COLO829 (cell line): Measurements from ENCODE around the gene TEX22.

Experiments
- DNase-seq: peaks from one replicate; pipeline ENCODE4 v3.0.0; 2012; ENCODE audit warnings: low spot score

Gene TEX22

GRCh38 chr14:105420974-105421674 lies 22.8 kb downstream of the TEX22 start:
- DNase-seq, result no peak

- no peak for DNase-seq
Observed at GRCh38 chr14:105421723-105422615, 23.6 kb downstream of the TEX22 start.

GRCh38 chr14:105422695-105423487 lies 24.6 kb downstream of the TEX22 start:
- no peak for DNase-seq

DNA sequence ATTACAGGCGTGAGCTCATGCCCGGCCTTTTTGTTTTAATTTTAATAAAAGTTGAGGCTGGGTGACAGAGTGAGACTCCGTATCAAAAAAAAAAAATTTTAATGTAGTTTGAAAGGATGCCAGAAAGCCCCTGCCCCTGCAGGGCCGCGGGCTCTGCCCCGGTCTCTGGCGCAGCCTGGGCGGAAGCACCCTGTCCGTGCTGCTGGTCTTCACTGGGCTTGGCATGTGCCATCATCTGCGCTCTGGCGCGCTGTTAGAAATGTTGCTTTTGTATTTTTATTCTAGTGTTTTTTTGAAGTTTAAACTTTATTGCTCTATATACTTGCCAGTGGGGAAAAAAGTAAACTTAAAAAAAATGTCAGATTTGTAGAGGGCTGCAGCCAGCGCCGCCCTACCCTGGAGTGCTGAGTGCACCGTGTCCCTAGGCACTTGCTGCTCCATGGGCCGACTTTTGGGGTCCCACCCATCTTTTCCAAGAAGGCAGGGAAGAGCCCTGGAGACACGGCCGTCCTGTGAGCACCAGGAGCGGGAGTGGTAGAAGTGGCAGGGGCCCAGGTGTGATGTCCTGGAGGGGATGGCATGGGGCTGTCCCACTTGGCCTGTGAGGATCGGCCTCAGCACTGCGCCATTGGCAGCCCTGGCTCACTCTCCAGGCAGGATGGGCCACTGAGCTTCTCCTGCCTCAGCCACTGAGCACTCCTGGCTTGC lies 25.3 kb downstream of the TEX22 start:
- DNase-seq, result no peak

DNA sequence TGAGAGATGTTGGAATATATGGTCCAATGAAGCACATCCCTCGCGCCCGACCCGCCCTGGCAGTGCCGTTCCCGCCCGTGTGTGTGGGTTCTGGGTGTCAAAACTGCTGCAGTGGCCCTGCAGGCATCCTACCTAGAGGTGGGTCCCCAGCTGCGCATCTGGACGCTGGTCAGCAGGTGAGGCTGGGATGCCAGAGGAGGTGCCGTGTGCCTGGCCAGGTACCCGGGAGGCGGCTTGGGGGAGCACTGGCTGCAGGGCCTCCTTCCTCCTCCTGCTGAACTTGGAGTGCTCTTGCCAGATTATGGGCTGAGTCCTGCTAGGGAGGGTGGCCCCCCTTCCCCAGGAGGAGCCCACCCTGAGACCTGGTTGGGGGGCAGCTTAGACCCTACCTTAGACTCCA lies 26.5 kb downstream of the TEX22 start:
- no peak for DNase-seq

DNA sequence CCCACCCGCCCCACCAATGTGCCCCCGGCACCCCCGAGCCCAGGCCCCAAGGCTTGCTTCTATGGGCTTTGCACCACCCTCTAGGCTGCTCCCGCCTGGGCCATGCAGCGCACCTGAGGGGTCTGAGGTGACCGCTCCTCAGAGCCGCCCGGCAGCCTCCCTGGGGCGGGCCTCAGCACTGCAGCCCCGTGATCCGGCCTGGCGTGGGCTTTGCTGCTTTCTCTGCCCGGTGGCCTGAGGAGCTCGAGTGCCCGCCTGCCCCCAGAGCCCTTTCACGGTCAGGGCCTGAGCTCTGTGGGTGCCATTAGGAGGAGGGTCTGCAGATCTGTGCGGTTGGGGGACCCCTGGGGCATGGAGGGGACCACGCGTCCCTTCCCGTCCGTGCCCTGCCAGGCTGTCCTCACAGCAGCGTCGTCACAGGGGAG lies 27.5 kb downstream of the TEX22 start:
- DNase-seq, result no peak

DNA sequence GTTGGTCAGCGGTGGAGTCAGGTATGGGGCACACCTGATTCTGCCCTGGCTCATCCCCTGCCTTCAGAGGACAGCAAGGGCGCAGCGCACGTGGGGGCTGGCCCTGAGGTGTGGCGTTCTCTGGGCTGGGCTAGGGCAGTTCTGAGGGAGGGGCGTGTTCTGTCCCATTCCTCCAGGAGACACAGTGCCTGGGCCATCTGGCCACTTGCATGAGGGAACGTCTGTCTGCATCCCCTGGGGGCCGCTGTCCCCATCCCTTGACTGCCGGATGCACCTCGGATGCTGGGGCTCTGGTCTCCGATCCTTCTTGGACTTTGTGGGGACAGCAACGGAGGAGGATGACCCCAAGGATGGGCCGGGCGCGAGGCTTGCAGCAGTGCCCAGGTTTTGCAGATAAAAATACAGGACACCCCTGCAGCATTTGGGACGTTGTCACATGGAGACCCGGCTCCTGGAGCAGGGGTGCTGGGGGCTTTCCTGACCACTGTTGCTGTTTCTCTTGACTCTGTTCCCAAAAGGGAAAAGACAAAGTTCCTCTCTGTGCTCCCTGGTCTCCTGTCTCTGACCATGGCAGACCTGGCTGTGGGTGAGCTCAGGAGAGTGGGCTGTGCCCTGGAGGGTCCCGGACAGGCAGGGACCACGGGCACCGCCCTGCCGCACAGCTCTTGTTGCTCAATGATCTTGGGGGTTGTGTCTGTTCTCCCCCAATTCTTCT lies 28.2 kb downstream of the TEX22 start:
- no peak for DNase-seq

DNA sequence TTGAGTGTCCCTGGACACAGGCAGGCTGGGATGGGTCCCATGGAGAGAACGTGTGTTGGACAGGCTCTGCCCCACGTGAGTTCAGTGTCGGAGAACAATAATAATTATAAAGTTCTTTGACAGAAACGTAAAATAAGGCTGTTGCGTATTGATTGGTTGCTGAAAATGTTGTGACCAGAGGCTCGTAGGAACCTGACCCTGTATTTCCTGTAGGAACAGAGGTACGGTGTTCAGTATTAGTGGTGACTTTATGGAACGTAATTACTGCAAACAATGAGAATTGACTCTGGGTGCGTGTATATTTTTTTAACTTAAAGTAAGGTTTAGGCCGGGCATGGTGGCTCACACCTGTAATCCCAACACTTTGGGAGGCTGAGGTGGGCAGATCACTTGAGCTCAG lies 29.1 kb downstream of the TEX22 start:
- DNase-seq, result no peak

DNA sequence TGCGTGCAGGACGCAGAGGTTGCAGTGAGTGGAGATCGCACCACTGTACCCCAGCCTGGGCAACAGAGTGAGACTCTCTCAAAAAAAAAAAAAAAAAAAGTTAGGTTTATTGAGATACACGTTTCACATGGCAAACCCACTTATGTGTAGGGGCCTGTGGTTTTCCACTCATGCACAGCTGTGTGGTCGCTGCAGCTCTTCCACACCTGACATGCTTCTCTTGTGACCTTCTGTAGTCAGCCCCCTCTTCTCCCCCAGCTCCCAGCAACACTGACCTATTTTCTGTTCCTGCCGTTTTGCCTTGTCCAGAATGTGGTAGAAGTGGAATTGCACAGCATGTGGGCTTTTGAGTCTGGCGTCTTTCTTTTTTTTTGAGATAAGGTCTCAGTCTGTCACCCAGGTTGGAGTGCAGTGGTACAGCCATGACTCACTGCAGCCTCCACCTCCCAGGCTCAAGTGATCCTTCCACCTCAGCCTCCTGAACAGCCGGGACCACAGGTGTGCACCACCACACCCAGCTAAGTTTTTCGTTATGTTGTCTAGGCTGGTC lies 29.7 kb downstream of the TEX22 start:
- no peak for DNase-seq

GRCh38 chr14:105430042-105430441 lies 31.7 kb downstream of the TEX22 start:
- no peak for DNase-seq

GRCh38 chr14:105430565-105430964 lies 32.2 kb downstream of the TEX22 start:
- peak; percentile 35 for DNase-seq

- DNase-seq, result no peak
Observed at GRCh38 chr14:105431256-105431655, 32.9 kb downstream of the TEX22 start.

DNA sequence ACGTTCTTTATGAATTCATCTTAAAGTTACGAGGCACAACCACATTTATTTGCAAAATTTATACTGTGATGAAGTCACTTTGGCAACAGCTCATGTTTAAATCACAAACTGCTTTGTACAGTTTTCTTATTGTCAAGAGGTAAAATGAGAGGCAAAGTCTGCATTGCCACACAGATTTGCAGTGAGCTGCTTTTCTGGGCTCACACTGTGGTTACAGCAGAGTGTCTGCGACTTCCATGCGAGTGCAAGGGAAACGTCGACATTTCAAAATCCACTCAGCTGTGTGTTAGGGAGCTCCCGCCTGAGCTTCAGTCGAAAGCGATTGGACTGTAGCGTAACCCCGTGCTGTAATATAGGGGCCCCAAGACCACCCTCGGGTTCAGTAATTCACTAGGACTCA lies 34.3 kb downstream of the TEX22 start:
- no peak for DNase-seq

- no peak for DNase-seq
Observed at GRCh38 chr14:105433161-105433605, 34.8 kb downstream of the TEX22 start.

DNA sequence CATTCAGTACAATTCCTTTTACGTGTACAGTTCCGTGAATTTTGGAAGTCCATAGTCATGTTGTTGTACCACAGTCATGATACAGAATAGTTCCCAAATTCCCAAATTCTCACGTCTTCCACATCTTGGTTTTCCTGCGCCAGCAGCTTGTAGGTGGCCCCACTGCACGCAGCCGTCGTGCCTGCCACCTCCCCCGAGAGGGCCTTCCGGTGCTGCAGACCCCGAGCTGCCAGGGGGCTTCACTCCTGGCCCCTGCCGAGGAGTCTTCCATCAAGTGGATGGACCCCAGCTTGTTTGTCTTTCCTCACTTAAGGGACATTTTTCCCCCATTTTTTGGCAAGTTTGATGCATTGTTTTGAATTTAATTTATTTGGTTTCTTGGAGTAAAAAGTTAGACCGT lies 38.1 kb downstream of the TEX22 start:
- DNase-seq, result no peak

DNA sequence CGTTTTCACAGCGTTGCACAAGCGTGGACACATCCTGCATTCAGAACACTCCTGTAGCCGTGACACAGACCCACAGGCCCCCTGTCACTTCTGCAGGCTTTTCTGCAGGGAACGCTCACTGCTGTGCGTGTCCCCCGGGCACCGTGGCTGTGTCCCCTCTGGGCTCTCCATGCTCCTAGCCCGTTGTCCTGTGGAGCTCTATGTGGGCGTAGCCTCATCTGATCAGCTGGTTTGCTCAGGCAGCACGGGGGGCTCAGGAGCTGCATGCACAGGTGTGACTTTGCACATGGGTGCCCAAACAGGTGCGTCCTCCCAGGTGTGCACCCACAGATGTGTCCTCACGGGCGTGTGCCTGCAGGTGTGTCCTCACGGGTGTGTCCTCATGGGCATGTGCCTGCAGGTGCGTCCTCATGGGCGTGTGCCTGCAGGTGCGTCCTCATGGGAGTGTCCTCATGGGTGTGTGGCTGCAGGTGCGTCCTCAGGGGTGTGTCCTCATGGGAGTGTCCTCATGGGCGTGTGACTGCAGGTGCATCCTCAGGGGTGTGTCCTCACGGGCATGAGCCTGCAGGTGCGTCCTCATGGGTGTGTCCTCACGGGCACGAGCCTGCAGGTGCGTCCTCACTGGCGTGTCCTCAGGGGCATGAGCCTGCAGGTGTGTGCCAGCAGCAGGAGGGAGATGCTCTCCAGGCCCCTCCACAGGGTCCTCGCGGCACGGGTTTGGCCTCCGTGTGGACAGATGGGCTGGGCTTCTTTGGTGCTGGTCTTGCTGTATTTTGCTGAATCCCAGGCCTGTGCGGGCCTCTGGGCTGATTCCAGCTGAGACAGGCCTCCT lies 38.8 kb downstream of the TEX22 start:
- DNase-seq, result no peak

DNA sequence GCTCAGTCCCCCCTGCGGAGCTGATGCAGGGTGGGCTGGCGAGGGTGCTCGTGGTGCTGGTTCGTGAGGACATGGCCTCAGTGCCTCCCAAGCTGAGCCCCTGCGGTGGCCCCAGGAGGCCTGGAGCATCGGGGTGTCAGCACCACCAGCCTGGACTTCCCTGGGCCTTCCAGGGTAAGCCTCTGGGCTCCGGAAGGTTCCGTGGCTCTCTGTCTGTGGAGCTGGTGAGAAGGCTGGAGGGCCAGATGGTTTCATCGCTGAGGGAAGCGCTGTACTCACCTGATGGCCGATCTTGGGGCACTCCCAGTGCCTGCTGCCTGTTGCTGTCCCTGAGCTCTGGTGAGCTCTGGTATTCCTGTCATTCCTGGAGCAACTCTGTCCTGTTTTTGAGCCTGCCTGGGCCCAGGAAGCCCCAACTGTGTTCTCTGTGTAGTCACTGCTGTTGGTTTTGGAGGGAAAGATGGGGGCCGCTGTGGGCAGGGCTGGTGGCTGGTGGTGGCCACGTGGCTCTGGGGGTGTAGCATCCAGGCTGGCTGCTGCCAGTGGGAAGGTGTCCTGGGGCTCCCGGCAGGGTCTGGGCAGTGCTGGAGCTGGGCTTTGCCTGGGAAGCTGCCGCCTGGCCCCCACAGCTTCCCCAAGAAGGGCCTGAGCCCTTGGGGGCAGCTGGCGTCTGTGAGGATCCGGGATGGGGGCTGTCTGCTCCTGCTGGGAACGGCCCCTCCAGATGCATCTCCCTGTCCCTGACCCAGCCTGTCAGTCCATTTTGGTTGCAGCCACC lies 39.6 kb downstream of the TEX22 start:
- no peak for DNase-seq

DNA sequence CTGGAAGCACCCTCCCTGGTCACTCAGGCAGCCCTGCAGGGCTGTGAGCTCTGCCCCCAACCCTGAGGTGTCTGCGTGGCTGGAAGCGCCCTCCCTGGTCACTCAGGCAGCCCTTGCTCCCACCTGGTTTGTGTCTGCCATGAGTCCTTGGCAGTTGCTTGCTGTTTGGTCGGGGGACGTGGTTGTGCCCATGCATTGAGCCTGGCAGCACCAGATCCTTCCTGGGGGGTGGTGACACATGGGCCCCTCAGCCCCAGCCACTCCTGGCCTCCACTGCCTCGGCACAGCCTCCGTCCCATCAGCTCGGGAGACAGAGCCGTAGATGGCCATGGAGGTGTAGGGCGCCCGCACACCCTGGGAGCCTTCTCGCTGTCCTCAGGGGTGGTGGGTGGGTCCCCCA lies 40.8 kb downstream of the TEX22 start:
- DNase-seq, result no peak
